Caki2 (cell line): ENCODE results near the gene COL4A1. TPM values are rescaled to one million over a fixed set of nuclear protein-coding genes. Genes with fewer than 3 reads are reported as not detected.

Source experiments
- DNase-seq: peaks from one replicate; pipeline ENCODE4 v3.0.0-alpha.2; 2015; ENCODE audit warnings: low read depth
- in situ Hi-C: cut with HindIII; loops from 2 replicates; pipeline ENCODE4 v1.10.0; 2016; ENCODE audit warnings: low sequenced_read_pairs, low pct_unique_long_range_greater_than_20kb, mixed read lengths
- total RNA-seq: library from RNA; depleted of rRNA; stranded (reverse); fragments of >200 nt; shearing (Covaris generic); gene quantifications from 2 replicates; pipeline ENCODE4 v1.2.3, GENCODE V29; 2014; ENCODE audit warnings: low replicate concordance

Gene COL4A1
- total RNA-seq, 1 experiment from 2014 or later: 454 TPM

DNA sequence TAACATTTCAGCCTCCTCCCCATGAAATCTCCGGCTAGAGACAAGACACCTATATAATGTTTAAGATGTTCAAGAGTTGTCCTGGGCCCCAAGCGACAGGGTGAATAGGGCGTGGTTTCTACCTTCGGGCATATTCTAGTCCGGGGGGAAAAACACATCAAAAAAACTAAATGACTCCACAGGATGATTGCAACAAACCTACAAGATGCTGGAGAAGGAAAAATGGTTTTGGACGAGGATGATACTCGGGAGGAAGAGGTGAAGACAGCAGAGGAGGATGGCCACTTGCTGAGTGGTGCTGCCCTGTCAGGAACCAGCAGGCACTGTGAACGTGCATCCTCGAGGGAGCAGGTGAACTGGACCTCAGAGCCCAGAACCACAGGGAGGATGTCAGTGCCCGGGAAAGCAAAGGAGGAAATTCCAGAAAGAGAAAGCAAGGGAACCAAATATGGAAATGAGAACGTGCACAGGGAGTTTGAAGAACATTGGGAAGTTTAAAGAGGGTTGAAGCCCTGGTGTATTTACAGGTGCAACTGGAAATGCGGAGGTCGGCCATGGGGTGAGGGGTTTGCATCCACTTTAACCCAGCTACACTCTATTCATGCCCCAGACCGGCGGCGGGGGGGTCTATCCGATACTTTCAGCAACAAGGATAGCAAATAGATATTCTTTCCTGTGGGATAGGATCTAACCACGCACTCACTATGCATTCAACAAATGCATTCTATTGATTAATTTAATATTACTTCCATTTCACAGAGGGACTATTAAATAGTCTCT, 50.6 kb downstream of the COL4A1 start:
- no peak for DNase-seq
- in situ Hi-C loops: no loop called here

DNA sequence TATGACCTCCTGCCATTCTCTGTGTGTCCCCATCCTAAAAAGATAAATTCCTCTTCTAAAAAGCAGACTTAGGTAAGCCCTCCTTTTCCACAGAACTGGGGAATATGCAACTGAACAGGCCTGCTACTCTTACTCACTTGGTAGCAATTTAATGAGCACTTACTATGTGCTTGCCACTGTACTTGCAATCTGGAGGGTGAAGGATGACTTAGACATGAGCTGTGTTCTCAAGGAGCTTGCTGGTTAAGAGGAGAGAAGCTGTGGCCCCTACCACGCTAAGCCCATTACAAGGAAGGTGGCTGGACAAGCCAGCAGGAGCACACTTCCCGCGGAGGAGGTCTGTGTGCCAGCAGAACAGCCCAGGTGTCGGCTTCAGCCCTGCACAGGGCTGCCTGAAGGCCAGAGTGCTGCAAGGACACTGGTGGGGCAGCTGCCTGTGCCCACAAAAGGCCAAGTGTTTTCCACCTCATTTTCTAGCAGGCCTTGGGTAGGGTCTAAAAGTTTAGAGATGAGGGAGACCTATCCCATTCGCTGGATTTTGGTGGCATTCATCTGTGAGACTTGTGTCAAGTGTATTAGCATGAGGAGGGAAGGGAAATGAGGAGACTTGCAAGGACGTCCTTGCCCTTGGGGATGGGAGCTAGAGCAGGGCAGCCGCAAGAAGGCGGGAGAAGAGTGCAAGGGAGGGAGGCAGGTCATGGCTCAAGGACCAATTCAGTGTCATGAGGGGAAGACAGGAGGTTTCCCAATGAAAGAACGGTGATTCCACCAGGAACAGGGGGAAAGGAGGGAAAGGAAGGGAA, 52.0 kb downstream of the COL4A1 start:
- DNase-seq: no peak
- in situ Hi-C loops: no loop called here

DNA sequence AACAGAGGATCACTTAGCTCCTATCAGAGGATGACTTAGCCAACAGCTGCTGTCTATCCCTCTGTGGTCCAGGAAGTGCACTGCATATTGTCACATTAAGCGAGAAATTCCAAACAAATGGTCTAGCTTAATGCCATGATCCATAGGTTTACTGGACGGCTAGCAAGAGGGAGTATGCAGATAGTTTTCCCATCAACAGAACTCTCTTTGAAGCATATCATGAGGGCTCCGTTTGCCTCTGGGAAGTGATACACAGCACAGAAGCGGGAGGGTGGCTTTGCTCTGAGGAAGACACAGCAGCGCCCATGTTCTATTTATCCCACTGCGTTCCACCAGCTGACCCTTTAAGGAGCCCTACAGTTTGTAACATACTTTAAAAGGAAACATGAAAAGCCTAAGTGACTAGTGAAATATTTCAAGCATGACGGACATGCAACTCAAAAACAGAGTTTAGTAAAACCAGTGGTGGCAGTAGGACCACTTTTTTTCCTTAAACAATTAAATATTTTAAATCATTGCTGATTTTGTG, 52.7 kb downstream of the COL4A1 start:
- in situ Hi-C loops: no loop called here
- no peak for DNase-seq

DNA sequence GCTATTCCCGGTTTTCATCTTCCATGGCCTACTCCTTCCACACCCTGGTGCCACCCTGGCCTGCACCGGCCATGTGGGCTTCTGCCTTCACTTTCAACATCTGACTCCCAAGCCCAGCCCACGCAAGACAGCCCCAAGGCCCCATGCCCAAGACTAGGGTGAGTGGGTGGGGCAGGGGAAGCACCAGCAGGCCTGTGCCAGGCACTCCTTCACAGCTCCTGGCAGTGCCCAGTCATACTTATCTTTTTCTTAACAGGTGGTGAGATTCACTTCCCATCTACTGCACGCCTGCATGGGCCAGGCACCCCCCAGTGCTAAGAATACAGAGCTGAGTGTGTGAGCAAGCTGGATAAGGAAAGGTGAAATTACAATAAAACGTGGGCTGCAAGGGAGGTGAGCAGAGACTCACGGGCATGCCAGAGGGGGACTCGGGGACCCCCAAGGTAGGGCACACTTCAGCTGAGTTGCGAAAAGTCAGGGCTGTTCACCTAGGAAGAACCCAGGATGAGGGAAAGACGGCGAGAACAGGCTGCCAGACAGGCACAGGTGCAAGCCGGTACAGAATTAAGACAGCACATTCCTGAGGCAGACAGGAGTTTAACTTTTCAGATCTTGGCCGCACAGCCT, 55.7 kb downstream of the COL4A1 start:
- in situ Hi-C loops: no loop called here
- no peak for DNase-seq

GRCh38 chr13:110250258-110250891, 56.6 kb downstream of the COL4A1 start:
- in situ Hi-C loops: no loop called here
- DNase-seq: peak; percentile 6

DNA sequence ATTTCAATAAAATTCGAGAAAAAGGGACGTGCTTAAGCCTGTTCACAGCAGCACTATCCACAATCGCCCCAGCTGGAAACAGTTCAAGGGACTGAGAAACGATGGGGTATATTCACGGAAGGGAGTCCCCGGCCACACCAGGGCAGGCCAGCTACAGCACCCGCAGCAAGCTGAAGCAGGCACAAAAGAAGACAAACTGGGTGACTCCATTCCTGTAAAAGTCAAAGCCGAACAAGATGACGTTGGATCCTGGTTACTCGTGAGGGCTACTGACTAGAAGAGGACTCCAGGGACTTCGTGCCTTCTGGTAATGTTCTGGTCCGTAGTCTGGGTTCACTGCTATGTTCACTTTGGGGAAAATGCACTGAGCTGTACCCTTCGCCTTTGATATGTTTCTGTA, 57.6 kb downstream of the COL4A1 start:
- in situ Hi-C loops: no loop called here
- no peak for DNase-seq

GRCh38 chr13:110248449-110249143, 58.4 kb downstream of the COL4A1 start:
- no peak for DNase-seq
- in situ Hi-C loops: no loop called here

- in situ Hi-C loops: no loop called here
- no peak for DNase-seq
Observed at GRCh38 chr13:110246530-110246929, 60.4 kb downstream of the COL4A1 start.

DNA sequence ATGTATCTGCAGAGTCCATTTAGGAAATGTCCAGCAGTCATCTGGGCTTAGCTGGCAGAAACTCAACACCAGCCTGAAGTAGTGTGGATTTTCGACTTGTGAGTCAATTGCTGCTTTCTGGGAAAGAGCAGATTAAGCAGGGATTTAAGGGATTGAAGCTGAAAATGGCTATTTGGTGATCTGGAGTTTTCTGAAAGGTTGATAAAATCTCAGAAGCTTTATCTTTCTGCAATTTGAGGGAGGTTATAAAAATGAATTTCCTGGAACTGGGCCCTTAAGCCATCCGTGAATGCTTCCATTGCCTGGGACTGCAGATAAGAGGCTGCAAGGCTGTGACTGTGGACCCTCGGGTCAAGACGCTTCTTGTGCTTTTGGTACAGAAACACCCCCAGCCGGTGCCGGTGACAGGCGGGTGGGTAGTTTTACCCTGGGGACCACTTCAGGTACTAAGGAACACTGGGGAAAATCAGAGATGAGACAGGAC, 61.5 kb downstream of the COL4A1 start:
- in situ Hi-C loops: no loop called here
- DNase-seq: no peak

DNA sequence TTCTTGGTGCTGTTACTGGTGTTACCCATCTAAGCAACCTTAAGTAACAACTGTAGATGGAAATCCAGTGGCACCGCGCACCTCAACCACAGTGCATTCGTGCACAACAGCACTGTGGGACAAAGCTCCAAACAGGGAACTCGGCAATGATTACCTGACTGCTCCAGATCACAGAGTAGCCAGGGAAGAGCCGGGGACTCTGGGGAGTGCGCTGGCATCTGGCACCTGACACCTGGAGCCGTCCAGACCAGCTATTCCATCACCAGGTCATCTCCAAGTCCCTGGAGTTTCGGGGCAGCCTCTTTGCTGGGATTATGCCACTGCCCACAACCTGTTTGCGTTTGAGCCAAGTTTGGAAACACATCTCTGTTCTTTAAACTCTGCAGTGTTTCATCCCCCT, 62.0 kb downstream of the COL4A1 start:
- no peak for DNase-seq
- in situ Hi-C loops: no loop called here

GRCh38 chr13:110244071-110244830, 62.7 kb downstream of the COL4A1 start:
- DNase-seq: no peak
- in situ Hi-C loops: no loop called here

DNA sequence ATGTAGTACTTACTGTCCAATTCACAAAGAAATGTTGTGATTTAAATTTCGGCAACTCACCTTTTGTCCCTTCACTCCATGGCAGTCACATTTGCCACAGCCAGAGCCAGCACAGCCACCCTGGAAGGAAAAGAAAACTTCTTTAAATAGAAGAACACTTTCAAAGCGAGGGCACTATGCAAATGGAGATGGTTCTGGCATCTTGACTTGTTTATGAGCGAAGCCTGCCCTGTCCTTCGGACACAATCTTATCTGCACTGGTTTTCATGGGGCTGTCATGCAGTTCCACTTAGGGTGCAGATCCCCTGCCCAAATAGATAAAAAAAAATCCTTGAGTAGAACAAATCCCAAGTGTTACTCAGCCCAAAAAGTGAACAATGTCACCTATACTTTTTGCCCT, 64.3 kb downstream of the COL4A1 start:
- no peak for DNase-seq
- in situ Hi-C loops: no loop called here

DNA sequence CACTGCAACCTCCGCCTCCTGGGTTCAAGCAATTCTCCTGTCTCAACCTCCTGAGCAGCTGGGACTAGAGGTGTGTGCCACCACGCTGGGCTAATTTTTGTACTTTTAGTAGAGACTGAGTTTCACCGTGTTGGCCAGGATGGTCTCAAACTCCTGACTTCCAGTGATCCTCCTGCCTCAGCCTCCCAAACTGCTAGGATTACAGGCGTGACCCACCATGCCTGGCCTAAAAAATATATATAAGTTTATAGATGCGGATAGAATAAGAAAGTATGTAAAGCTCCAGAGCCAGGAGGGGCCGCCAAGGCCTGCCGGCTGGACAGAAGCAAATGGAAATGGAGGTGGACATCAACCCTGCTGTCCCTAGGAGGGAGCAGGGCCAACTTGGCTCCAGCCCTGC, 66.0 kb downstream of the COL4A1 start:
- DNase-seq: no peak
- in situ Hi-C loops: no loop called here

DNA sequence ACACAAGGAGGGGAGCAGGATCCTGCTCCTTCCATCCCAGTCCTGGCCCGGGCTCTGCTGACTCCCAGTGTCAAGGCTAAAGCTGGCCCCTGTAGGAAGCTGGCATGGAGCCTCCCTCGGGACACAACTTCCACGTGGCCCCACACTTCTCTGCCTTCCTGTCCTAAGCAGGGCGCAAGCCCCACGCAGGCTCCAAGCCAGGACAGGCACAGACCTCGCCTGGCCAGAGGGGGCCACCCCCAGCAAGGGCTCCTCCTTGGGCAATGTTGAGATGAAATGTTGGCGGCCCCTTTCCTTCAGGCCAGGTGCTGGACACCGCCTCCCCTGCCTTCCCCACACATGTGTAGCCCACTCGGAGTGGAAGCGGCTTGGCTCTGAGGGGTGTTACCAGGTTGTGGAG, 66.6 kb downstream of the COL4A1 start:
- DNase-seq: no peak
- in situ Hi-C loops: no loop called here

DNA sequence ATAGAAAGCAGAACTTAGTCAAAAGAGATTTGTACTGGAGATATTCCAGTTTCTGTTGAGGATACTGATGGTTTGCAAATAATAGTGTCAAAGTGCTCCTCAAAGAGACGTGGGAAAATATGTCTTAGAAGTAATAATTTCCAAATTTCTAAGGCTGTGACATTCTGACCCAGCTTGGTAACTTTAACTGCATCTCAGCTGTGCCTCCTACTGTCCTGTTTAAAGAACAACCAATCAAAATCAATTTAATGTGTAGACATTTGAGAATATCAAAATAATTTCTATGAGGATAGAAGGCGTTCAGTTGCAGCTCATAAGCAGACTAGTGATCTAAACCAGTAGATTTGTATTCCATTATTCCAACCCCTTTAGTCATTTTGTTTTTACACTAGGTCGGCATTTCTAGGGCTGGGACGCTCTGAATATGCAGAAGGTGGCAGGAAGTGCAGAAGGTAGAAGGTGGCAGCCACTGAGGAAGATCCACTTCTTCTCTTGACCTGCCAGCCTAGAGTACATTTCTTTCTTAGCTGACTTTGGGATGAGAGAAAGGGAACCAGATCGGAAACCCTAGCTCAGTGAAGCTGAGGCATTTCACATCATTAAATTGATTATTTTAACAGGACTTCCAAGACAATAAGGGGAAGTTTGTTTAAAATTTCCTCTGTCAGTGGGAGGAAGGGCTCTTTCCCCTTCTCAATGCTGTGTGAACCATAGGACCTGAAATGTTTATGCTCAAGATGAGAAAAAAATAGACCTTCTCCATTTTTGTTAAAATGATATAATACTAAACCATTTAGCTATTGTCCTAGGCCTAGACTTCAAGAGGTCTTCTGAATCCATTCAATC, 67.5 kb downstream of the COL4A1 start:
- in situ Hi-C loops: no loop called here
- no peak for DNase-seq

DNA sequence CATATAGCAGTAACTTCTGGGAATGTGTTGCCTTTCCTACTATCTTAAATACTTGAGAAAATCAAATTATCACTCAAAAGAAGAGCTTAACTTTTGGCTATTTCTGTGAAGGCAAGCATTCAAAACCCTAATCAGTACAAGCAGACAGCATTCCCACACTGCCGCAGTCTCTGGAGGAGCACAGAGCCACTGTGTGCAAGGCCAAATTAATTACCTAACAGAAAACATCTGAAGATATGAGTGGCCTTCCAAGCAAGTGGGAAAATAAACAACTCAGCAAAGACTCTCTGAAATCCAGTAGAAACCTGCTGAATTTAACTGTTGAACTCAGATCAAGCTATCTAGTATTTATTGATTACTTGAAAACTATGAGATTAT, 68.2 kb downstream of the COL4A1 start:
- DNase-seq: no peak
- in situ Hi-C loops: no loop called here
